ENCODE results near the gene SYNDIG1.
"Not testable (repeated sequence)": the region's sequence is repeated elsewhere in the genome, so short reads cannot be mapped to it uniquely, and the experiment has no call there.

SYNDIG1 gene

DNA sequence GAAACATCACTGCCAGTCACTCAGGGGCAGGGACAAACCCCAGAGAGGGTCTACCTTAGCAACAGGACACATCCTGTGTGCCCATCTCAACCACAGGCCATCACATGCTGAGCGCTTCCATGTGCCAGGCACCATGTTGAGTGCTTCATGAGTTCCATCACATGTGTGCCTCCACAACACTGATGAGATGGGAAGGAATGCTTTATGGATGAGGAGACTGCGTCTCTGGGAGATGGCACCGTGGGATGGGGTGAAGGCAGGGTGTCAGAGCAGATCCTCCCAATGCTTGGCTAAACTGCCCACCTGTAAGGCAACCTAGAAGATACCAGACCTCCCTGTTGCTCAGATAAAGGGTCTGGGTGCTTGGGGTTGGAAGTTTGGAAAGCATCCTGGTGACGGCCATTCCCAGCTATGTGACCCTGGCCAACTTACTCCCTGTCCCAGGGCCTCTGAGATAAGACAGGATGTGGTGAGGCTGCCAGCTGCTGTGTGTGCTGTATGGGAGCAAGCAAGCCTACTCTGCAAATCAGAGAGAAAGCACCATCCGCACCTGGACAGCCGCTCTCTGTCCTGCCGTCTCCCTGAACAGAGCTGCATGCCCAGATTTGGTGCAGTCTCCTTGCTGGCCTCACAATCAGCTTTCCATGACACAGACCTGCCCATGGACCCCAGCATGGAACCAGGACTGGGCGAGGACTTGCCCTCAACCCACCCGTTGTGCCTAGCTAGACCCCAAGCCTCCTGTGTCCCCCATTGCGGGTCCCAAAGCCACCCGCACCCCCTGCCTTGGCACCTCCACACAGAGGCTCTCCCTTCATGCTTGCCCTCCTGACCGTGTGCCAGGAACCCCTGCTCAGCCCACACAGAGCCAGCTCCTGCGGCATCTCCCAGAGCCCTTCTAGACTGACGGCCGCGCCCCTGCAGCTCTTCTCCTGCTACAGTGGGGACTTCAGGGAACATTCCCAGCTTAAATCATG is 143.7 kb downstream of the SYNDIG1 start:
- Mint-ChIP-seq H3K4me3 (no peak overlapping the region), H3K27me3 (no peaks in the 10 kb centered on the region), H3K36me3 (ENCODE audit: low read depth) (no peaks in the 10 kb centered on the region), H3K9me3 (no peaks in the 10 kb centered on the region), H3K27ac (no peak overlapping the region), H3K4me1 (ENCODE audit: low read depth) (no peaks in the 10 kb centered on the region)

DNA sequence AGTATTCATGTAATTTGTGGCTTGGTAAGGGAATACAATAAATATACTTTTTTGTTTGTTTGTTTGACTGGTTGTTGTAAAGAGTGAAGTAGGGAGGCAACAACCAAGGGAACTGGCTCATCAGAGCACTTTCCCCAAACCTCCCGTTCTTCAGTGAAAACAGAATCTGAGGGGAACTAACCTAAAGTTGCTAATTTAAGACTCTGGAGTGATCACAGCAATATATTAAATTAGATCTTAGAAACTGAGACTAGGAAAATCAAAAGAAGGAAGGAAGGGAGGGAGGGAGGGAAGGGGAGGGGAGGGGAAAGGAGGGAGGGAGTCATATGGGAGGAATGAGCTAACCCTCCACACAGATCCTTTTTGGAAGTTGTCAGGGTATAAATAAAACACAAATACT is 144.9 kb downstream of the SYNDIG1 start:
- Mint-ChIP-seq H3K9me3 (no peaks in the 10 kb centered on the region), H3K4me3 (no peak overlapping the region), H3K27ac (no peak overlapping the region), H3K4me1 (ENCODE audit: low read depth) (no peaks in the 10 kb centered on the region), H3K27me3 (no peaks in the 10 kb centered on the region), H3K36me3 (ENCODE audit: low read depth) (no peaks in the 10 kb centered on the region)

DNA sequence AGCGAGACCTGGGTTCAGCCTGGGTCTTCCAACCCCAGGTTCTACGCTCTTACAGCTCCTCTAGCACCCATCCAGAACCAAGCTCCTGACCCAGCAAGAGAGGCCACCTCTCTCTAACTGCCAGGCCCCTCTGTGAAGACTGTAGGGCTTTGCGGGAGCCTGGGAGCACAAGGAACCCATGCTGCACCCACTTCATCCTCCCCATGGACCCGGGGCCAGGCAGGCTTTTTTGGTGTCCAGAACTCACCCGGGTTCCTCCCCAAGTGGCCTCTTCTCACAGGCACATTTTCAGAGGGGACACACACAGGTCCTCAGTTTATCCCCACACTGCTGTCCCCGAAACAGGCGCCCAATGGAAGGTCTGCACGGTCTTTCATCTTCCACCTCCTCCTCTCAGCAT is 145.9 kb downstream of the SYNDIG1 start:
- no peaks in the 10 kb centered on the region for H3K9me3 Mint-ChIP-seq
- no peak overlapping the region for H3K27ac Mint-ChIP-seq
- H3K4me3 Mint-ChIP-seq = no peak overlapping the region
- H3K36me3 Mint-ChIP-seq (ENCODE audit: low read depth) = no peaks in the 10 kb centered on the region
- no peaks in the 10 kb centered on the region for H3K27me3 Mint-ChIP-seq
- H3K4me1 Mint-ChIP-seq (ENCODE audit: low read depth) = no peaks in the 10 kb centered on the region

DNA sequence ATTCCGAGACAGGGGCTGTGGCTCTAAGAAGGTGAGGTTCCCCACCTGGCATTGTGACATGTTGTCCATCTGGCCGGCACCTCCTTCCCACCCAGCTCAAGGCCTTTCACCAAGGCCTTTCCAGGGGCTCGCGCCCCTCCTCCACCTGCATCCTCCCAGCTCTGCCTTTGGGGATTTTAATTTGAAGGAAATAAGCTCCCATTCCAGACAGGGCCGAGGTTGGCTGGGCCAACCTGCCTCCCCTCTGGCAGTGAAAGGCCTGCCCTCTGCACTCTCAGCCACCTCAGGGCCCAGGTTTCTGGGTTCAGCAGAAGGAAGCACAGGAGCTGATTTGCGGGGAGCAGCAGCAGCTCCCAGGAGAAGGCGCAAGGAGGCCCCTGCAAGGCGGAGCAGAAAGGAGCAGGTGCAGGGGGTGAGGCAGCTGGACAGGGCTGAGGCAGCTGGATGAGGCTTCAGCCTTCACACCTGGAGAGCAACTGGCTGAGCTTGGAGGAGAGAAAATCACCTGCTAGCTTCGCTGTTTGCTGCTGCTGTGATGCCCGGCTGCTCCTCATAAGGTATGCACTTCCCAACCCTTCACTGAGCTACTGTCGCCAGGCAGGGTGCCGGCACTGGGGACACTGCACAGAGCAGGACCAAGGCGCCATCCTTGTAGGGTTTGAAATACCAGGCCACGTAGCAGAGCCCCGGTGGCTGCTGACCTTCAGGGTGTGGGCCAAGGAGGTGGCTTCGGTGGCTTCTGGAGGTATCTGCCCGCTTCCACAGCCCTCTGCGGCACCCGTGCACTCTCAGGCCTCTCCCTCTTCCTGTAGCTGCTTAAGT is 147.0 kb downstream of the SYNDIG1 start:
- Mint-ChIP-seq H3K4me3 (no peak overlapping the region), H3K27me3 (no peaks in the 10 kb centered on the region), H3K4me1 (ENCODE audit: low read depth) (no peaks in the 10 kb centered on the region), H3K36me3 (ENCODE audit: low read depth) (no peaks in the 10 kb centered on the region), H3K9me3 (no peaks in the 10 kb centered on the region), H3K27ac (no peak overlapping the region)

DNA sequence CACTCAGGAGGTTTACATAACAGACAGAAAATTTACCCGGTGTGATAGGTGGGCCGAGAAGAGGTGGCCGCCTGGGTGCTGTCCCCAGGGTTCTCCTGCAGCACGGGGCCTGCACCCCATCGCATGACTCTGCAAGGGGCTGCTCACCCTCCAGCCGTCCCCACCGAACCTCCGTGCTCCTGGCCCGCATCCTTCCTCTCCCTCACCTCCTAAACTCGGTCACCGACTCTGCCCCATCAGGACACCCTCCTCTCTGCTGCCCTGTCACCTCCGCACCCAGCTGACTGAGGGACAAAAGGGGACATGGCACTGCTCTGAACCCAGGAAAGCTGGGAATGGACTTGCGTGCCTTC is 147.6 kb downstream of the SYNDIG1 start:
- Mint-ChIP-seq H3K27me3 (peaks cover 5% of the 10 kb centered on the region), H3K9me3 (no peaks in the 10 kb centered on the region), H3K4me1 (ENCODE audit: low read depth) (no peaks in the 10 kb centered on the region), H3K4me3 (no peak overlapping the region), H3K36me3 (ENCODE audit: low read depth) (no peaks in the 10 kb centered on the region), H3K27ac (no peak overlapping the region)

DNA sequence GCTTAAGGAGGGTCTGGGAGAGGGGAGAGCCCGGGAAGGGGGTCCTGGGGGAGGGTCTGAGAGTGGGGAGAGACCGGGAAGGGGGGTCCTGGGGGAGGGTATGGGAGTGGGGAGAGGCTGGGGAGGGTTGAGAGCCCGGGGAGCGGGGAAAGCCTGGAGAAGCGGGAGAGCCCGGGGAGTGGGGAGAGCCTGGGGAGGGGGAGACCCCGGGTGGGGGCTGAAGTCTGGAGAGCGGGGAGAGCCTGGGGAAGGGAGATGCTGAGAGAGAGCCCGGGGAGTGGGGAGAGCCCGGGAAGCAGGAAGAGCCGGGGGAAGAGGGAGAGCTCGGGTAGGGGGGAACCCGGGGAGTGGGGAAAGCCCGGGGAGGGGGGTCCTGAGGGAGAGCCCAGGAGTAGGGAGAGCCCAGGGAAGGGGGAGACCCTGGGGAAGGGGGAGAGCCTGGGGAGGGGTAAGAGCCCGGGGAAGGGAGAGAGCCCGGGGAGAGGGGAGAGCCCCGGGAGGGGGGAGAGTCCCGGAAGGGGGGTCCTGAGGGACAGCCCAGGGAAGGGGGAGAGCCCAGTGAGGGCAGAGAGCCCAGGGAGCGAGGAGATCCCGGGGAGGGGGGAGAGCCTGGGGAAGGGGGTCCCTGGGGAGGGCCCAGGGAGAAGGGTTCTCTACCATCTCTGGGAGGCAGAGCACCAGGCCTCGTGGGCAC is 148.5 kb downstream of the SYNDIG1 start:
- no peak overlapping the region for H3K27ac Mint-ChIP-seq
- H3K36me3 Mint-ChIP-seq (ENCODE audit: low read depth) = no peaks in the 10 kb centered on the region
- H3K4me3 Mint-ChIP-seq = no peak overlapping the region
- H3K9me3 Mint-ChIP-seq = no peaks in the 10 kb centered on the region
- H3K27me3 Mint-ChIP-seq = peaks cover 6% of the 10 kb centered on the region
- H3K4me1 Mint-ChIP-seq (ENCODE audit: low read depth) = no peaks in the 10 kb centered on the region

DNA sequence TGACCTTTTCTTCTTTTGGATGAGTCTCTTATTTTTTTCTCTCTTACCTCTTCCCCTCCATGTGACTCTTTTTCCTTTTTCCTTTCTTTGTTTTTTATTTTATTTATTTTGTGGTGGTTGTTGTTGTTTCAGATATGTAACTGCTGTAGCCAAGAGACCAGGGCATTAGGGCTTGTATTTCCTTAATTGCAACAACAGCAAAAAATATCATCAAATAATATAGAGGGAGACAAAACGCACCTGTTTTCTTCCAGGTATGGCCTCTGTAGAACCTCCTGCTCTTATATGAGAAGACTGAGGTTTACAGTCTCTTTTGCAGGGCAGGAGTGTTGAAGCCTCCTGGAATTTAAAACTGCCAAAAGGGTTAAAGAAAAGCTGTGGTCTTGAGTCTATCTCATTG is 149.3 kb downstream of the SYNDIG1 start:
- no peaks in the 10 kb centered on the region for H3K9me3 Mint-ChIP-seq
- H3K4me1 Mint-ChIP-seq (ENCODE audit: low read depth) = no peaks in the 10 kb centered on the region
- no peak overlapping the region for H3K4me3 Mint-ChIP-seq

DNA sequence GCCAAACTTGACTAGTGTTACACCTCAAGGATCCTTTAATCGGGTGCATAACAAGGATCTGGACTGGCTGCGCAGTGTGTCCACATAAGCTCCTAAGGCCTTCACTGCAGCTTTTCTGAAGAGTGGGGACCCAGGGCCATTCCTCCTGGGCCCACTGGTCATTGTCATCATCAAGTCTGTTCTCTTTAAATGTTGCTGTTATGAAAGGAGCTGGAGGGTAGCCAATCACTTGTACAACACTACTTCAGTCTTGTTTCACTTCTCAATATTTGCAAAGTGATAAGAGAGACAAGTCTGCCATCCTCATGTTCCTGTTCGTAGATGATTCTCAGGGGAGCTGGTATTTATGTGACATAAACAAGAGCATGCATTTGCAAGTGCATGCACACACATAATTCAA is 149.8 kb downstream of the SYNDIG1 start:
- H3K9me3 Mint-ChIP-seq = no peaks in the 10 kb centered on the region
- no peak overlapping the region for H3K27ac Mint-ChIP-seq
- no peaks in the 10 kb centered on the region for H3K36me3 Mint-ChIP-seq (ENCODE audit: low read depth)
- peaks cover 6% of the 10 kb centered on the region for H3K27me3 Mint-ChIP-seq
- no peaks in the 10 kb centered on the region for H3K4me1 Mint-ChIP-seq (ENCODE audit: low read depth)
- H3K4me3 Mint-ChIP-seq = no peak overlapping the region

More for the DNA sequence above, 149.3 kb downstream of the SYNDIG1 start:
- Mint-ChIP-seq H3K36me3 (ENCODE audit: low read depth) (no peaks in the 10 kb centered on the region), H3K27ac (no peak overlapping the region), H3K27me3 (peaks cover 6% of the 10 kb centered on the region)

DNA sequence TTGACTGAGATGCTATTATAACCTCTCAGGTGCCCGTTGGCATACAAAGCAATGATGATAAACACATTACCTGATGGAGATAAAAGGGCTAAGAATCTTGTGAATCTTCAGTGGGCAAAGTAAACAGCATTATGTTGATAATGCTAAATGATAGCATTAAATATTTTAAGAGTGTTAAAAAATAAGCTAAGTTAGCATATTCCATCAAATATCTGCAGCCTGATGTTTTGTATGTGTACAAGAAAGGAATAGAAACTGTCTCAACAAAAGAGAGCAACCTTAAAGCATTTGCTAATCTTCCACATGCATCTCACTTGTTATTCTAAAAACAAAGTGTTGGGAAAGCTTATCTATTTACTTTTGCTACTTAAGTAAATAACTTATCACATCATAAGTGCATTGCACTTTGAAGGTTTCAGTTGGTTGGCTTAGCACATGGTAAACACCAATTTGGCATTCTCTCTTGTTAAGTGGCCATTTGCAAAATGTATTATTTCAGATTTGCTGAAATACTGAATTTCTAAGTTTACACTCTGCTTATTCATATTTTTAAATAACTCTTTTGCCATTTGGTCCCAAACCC is 151.6 kb downstream of the SYNDIG1 start:
- Mint-ChIP-seq H3K9me3 (no peaks in the 10 kb centered on the region), H3K4me1 (ENCODE audit: low read depth) (no peaks in the 10 kb centered on the region), H3K27ac (no peak overlapping the region), H3K4me3 (no peak overlapping the region), H3K27me3 (peaks cover 6% of the 10 kb centered on the region), H3K36me3 (ENCODE audit: low read depth) (no peaks in the 10 kb centered on the region)

DNA sequence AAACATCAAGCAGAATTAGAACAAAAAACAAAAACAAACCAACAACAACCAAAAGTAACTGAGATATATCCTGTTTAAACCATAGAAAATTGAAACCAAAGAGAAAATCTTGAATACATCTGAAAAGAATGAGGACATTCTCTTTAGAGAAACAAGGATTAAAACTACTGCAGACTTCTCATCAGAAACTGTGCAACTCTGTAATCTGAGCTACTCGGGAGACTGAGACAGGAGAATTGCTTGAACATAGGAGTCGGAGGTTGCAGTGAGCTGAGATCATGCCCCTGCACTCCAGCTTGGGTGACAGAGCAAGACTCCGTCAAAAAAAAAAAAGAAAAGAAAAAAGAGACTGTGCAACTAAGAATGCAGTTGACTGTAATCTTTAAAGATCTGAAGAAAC is 153.4 kb downstream of the SYNDIG1 start:
- Mint-ChIP-seq H3K27ac (no peak overlapping the region), H3K9me3 (no peaks in the 10 kb centered on the region), H3K4me1 (ENCODE audit: low read depth) (no peaks in the 10 kb centered on the region), H3K4me3 (no peak overlapping the region), H3K27me3 (peaks cover 6% of the 10 kb centered on the region), H3K36me3 (ENCODE audit: low read depth) (no peaks in the 10 kb centered on the region)

DNA sequence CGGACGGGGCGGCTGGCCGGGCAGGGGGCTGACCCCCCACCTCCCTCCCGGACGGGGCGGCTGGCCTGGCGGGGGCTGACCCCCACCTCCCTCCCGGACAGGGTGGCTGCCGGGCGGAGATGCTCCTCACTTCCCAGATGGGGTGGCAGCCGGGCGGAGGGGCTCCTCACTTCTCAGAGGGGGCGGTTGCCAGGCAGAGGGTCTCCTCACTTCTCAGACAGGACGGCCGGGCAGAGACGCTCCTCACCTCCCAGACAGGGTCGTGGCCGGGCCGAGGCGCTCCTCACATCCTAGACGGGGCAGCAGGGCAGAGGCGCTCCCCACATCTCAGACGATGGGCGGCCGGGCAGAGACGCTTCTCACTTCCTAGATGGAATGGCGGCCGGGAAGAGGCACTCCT is 156.7 kb downstream of the SYNDIG1 start:
- H3K27me3 Mint-ChIP-seq; H3K9me3 Mint-ChIP-seq; H3K4me1 Mint-ChIP-seq (ENCODE audit: low read depth); H3K4me3 Mint-ChIP-seq; H3K27ac Mint-ChIP-seq; H3K36me3 Mint-ChIP-seq (ENCODE audit: low read depth): not testable (repeated sequence)

DNA sequence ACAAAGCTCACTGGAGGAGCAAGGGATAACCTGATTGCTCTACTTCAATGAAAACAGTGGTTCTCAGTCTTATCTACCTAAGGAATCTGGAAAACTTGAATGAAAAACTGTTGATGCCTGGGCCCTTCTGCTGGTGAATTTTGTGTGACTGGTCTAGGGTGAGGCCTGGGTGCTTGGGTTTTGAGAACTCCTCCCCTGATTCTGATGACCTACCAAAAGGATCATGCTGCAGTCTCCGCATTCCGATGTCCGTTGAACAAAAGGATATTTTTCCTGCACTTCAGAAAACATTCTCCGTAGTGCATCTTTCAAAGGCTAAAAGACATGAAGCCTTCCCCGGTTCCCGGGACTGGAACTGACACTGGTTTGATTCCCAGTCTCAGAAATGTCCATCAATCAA is 157.9 kb downstream of the SYNDIG1 start:
- peaks cover 6% of the 10 kb centered on the region for H3K4me1 Mint-ChIP-seq (ENCODE audit: low read depth)
- H3K9me3 Mint-ChIP-seq = no peaks in the 10 kb centered on the region
- no peaks in the 10 kb centered on the region for H3K27me3 Mint-ChIP-seq
- H3K36me3 Mint-ChIP-seq (ENCODE audit: low read depth) = no peaks in the 10 kb centered on the region
- H3K4me3 Mint-ChIP-seq = no peak overlapping the region
- no peak overlapping the region for H3K27ac Mint-ChIP-seq

DNA sequence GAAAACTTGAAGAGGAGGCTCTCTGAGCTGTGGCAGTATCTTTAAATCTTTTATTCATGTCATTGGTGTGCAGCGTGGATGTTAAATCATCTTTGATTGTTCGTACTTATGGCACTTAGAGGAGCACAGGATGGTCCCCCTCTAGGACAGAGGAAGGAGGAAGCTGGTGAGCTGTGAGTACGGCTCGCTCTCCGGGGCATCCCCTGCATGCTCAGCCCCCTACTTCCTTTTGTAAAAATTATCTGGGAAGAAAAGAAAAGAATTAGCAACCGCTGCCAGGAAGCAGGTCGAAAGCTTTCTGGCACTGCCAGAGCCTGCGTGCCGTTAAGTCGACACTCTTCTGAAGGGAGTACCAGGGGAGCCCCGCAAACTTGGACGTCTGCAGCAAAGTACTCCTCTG is 158.5 kb downstream of the SYNDIG1 start:
- Mint-ChIP-seq H3K27ac (no peak overlapping the region), H3K9me3 (no peaks in the 10 kb centered on the region), H3K4me1 (ENCODE audit: low read depth) (peaks cover 6% of the 10 kb centered on the region), H3K36me3 (ENCODE audit: low read depth) (no peaks in the 10 kb centered on the region), H3K27me3 (no peaks in the 10 kb centered on the region), H3K4me3 (no peak overlapping the region)

DNA sequence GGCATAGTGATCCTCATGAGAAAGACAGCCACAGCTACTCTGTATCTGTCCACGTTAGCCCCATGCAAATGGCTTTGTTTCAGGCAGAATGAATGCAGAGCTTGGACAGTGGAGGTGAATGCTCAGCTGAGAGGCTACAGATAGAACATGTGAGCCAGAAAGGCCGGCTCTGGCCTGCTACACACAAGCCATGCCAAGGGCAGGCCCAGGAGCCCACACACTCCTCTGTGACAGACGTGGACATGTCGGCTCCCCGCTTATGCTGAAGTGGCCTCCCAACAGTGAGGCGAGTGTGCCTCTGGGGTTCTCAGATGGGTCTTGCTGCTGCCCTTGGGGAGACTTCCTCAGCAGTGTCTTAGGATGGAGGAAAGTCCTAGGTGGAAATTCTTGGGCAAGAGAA is 159.6 kb downstream of the SYNDIG1 start:
- no peaks in the 10 kb centered on the region for H3K9me3 Mint-ChIP-seq
- no peaks in the 10 kb centered on the region for H3K27me3 Mint-ChIP-seq
- peaks cover 6% of the 10 kb centered on the region for H3K4me1 Mint-ChIP-seq (ENCODE audit: low read depth)
- no peaks in the 10 kb centered on the region for H3K36me3 Mint-ChIP-seq (ENCODE audit: low read depth)
- H3K27ac Mint-ChIP-seq = no peak overlapping the region
- H3K4me3 Mint-ChIP-seq = no peak overlapping the region

DNA sequence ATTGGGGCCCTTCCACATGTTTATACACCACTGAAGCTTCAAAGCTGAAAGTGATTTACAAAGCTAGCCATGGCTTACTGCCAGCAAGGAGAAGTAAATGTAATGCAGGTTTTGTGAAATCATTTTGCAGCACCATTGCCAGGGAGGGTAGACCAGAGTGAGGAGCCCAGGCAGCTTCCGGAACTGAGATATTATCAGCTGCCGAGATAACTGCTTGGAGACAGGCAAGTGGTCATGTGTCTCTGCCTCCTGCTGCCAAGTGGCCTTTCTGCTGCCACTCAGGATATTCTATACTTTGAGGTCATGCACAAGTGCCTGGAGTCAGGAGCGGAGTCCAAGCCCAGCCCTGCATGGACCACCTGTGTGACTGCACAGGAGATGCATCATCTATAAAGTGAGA is 160.2 kb downstream of the SYNDIG1 start:
- Mint-ChIP-seq H3K27me3 (no peaks in the 10 kb centered on the region), H3K36me3 (ENCODE audit: low read depth) (no peaks in the 10 kb centered on the region), H3K4me1 (ENCODE audit: low read depth) (peaks cover 6% of the 10 kb centered on the region), H3K9me3 (no peaks in the 10 kb centered on the region), H3K27ac (no peak overlapping the region), H3K4me3 (no peak overlapping the region)

Measured in stimulated activated naive CD8-positive, alpha-beta T cell treated with anti-CD3 and anti-CD28 coated beads, Interleukin-15, Interleukin-2, amounts not matched to agents 100 ng/mL and 50 ng/mL, for 24 hours (primary cell).